Endothelial cell of umbilical vein (primary cell): ENCODE results near the gene FDX1.

Experiments used
- EZH2 ChIP-seq: IDR thresholded peaks from 2 replicates; pipeline ENCODE4 v1.6.1; 2012; ENCODE audit warnings: borderline replicate concordance, low read depth, mild to moderate bottlenecking, moderate library complexity, low read length, inconsistent platforms; ENCODE audit not compliant: severe bottlenecking
- FOS ChIP-seq: IDR thresholded peaks from 2 replicates; pipeline ENCODE4 v1.6.1; 2011; ENCODE audit warnings: mild to moderate bottlenecking, low read length, moderate library complexity, borderline replicate concordance; ENCODE audit not compliant: insufficient read depth
- JUN ChIP-seq: IDR thresholded peaks from 2 replicates; pipeline ENCODE4 v1.6.1; 2011; ENCODE audit warnings: borderline replicate concordance, low read depth; ENCODE audit not compliant: insufficient read length, insufficient read depth
- MYC ChIP-seq: IDR thresholded peaks from one replicate; pipeline ENCODE4 v1.6.1; 2011; ENCODE audit warnings: mild to moderate bottlenecking, low read depth, low read length
- POLR2A ChIP-seq: IDR thresholded peaks from 2 replicates; pipeline ENCODE4 v1.6.1; 2012; ENCODE audit warnings: low read depth, mild to moderate bottlenecking, control low read depth, low read length
- POLR2AphosphoS5 ChIP-seq: IDR thresholded peaks from 2 replicates; pipeline ENCODE4 v1.6.1; 2012; ENCODE audit warnings: low read depth, mild to moderate bottlenecking, control low read depth, low read length, moderate library complexity; ENCODE audit not compliant: insufficient read depth
- TF ChIP-seq, protein P1 (sequence below), 2 donors: IDR thresholded peaks; 1 replicate in 1 of 2; 2 replicates in 1 of 2; pipeline ENCODE4 v1.5.1; 2011; ENCODE audit warnings: low read length in 2 of 2, mild to moderate bottlenecking in 2 of 2, moderate library complexity in 2 of 2, control low read depth in 1 of 2, inconsistent platforms in 1 of 2, low read depth in 1 of 2; ENCODE audit not compliant: insufficient read depth in 1 of 2; ENCODE audit errors: extremely low read depth in 1 of 2
- TF ChIP-seq, protein P2 (sequence below): IDR thresholded peaks from 2 replicates; pipeline ENCODE4 v1.6.1; 2011; ENCODE audit not compliant: insufficient read depth, insufficient read length

DNA sequence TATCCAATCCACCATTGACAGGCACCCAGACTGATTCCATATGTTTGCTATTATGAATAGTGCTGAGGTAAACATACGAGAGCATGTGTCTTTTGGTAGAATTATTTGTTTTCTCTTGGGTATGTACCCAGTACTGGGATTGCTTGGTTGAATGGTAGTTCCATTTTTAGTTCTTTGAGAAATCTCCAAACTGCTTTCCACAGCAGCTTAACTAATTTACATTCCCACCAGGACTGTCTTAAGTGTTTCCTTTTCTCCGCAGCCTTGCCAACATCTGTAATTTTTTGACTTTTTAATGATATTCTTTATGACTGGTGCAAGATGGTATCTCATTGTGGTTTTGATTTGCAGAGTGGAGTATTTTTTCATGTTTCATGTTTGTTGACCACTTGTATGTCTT is 8.3 kb downstream of the FDX1 start:
- TF ChIP-seq, protein P1, sequence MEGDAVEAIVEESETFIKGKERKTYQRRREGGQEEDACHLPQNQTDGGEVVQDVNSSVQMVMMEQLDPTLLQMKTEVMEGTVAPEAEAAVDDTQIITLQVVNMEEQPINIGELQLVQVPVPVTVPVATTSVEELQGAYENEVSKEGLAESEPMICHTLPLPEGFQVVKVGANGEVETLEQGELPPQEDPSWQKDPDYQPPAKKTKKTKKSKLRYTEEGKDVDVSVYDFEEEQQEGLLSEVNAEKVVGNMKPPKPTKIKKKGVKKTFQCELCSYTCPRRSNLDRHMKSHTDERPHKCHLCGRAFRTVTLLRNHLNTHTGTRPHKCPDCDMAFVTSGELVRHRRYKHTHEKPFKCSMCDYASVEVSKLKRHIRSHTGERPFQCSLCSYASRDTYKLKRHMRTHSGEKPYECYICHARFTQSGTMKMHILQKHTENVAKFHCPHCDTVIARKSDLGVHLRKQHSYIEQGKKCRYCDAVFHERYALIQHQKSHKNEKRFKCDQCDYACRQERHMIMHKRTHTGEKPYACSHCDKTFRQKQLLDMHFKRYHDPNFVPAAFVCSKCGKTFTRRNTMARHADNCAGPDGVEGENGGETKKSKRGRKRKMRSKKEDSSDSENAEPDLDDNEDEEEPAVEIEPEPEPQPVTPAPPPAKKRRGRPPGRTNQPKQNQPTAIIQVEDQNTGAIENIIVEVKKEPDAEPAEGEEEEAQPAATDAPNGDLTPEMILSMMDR (IDR thresholded peaks at IDR 0.05; ENCODE audit: extremely low read depth in 1 of 2, insufficient read depth in 1 of 2, low read depth in 1 of 2, low read length in 2 of 2) = no peak
- no peak for TF ChIP-seq JUN
- TF ChIP-seq POLR2A = no peak
- TF ChIP-seq MYC = no peak
- no peak for TF ChIP-seq FOS
- TF ChIP-seq POLR2AphosphoS5 = no peak
- no peak for TF ChIP-seq EZH2
- TF ChIP-seq, protein P2, sequence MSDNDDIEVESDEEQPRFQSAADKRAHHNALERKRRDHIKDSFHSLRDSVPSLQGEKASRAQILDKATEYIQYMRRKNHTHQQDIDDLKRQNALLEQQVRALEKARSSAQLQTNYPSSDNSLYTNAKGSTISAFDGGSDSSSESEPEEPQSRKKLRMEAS = no peak
